ENCODE measurements around the gene VSTM2L.

DNA sequence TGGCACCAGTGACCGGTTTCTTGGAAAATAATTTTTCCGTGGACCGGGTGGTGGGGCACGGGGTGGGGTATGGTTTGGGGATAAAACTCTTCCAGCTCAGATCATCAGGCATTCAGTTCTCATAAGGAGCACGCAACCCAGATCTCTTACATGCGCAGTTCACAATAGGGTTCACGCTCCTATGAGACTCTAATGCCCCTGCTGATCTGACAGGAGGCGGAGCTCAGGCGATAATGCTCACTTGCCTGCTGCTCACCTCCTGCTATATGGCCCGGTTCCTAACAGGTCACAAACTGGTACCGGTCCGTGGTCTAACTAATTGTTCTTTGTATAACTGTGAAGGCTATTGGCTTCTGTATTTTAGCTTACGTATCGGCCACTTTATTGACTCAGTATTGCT lies 51.7 kb downstream of the VSTM2L start:
- TF ChIP-seq, protein P1, sequence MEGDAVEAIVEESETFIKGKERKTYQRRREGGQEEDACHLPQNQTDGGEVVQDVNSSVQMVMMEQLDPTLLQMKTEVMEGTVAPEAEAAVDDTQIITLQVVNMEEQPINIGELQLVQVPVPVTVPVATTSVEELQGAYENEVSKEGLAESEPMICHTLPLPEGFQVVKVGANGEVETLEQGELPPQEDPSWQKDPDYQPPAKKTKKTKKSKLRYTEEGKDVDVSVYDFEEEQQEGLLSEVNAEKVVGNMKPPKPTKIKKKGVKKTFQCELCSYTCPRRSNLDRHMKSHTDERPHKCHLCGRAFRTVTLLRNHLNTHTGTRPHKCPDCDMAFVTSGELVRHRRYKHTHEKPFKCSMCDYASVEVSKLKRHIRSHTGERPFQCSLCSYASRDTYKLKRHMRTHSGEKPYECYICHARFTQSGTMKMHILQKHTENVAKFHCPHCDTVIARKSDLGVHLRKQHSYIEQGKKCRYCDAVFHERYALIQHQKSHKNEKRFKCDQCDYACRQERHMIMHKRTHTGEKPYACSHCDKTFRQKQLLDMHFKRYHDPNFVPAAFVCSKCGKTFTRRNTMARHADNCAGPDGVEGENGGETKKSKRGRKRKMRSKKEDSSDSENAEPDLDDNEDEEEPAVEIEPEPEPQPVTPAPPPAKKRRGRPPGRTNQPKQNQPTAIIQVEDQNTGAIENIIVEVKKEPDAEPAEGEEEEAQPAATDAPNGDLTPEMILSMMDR (optimal IDR thresholded peaks at IDR 0.05 in 1 of 3, IDR thresholded peaks at IDR 0.05 in 1 of 3, conservative IDR thresholded peaks at IDR 0.05 in 1 of 3; ENCODE audit: extremely low read depth in 1 of 3, insufficient read depth in 2 of 3, low read length in 3 of 3), result no peak
- TF ChIP-seq EZH2 (IDR thresholded peaks at IDR 0.05; ENCODE audit: low read length), result no peak
